WTC11 (cell line): Measurements from ENCODE around the gene ATP9B. TPM values are rescaled to one million over a fixed set of nuclear protein-coding genes. Genes with fewer than 3 reads are reported as not detected.

Experiments used
- ATAC-seq: fragments of 200-7000 bp; cut with Tn5 transposase; 2 replicates; pipeline ENCODE4 v1.10.0; 2021; ENCODE audit warnings: mild to moderate bottlenecking, moderate library complexity
- CTCF ChIA-PET: fragments of 300-600 bp; sonication (Branson Sonifier 250); formaldehyde crosslinking; loops from one replicate; lab custom pipeline; 2021; ENCODE audit warnings: antibody characterized with exemption; lab: Charles Lee
- POLR2A ChIA-PET: fragments of 350-600 bp; sonication (Branson Sonifier 250); formaldehyde crosslinking; loops from one replicate; lab custom pipeline; 2021; ENCODE audit warnings: antibody characterized with exemption; lab: Charles Lee
- DNase-seq: peaks from one replicate; pipeline ENCODE4 v3.0.0; 2021; ENCODE audit warnings: low spot score
- H3K27ac Mint-ChIP-seq: 2 replicates; pipeline ENCODE4 v1.8.0; 2021; ENCODE audit warnings: mixed read lengths
- H3K27me3 Mint-ChIP-seq: 2 replicates; pipeline ENCODE4 v1.8.0; 2021; ENCODE audit warnings: low read depth, mild to moderate bottlenecking, moderate library complexity, mixed read lengths
- H3K36me3 Mint-ChIP-seq: 2 replicates; pipeline ENCODE4 v1.8.0; 2021; ENCODE audit warnings: mixed read lengths
- H3K4me1 Mint-ChIP-seq: 2 replicates; pipeline ENCODE4 v1.8.0; 2022; ENCODE audit warnings: mixed read lengths
- H3K4me3 Mint-ChIP-seq: 2 replicates; pipeline ENCODE4 v1.8.0; 2021; ENCODE audit warnings: mild to moderate bottlenecking, moderate library complexity, mixed read lengths
- H3K9me3 Mint-ChIP-seq: 2 replicates; pipeline ENCODE4 v1.8.0; 2021; ENCODE audit warnings: mixed read lengths
- AFF4 ChIP-seq: sonication (generic); formaldehyde crosslinking; IDR thresholded peaks from 2 replicates; pipeline ENCODE4 v1.8.1; 2023; ENCODE audit warnings: mild to moderate bottlenecking, missing genetic modification reagents, borderline replicate concordance
- AR ChIP-seq: fragments of 250-450 bp; sonication (Bioruptor Pico); IDR thresholded peaks from 2 replicates; pipeline ENCODE4 v1.9.0; 2021; ENCODE audit warnings: mild to moderate bottlenecking
- ATF2 ChIP-seq: sonication (generic); formaldehyde crosslinking; IDR thresholded peaks from 2 replicates; pipeline ENCODE4 v1.8.1; 2022; ENCODE audit warnings: low read depth, missing genetic modification reagents, borderline replicate concordance
- CBFB ChIP-seq: sonication (generic); formaldehyde crosslinking; IDR thresholded peaks from 2 replicates; pipeline ENCODE4 v1.8.1; 2022; ENCODE audit warnings: mild to moderate bottlenecking, low read depth, missing genetic modification reagents
- CREB1 ChIP-seq: sonication (generic); formaldehyde crosslinking; IDR thresholded peaks from 2 replicates; pipeline ENCODE4 v1.8.0; 2023; ENCODE audit warnings: mild to moderate bottlenecking, missing genetic modification reagents
- GABPB1 ChIP-seq: sonication (generic); formaldehyde crosslinking; IDR thresholded peaks from 2 replicates; pipeline ENCODE4 v1.8.1; 2023; ENCODE audit warnings: mild to moderate bottlenecking, missing genetic modification reagents
- MXD4 ChIP-seq: fragments of 250-450 bp; sonication (Bioruptor Pico); IDR thresholded peaks from 2 replicates; pipeline ENCODE4 v1.8.0; 2021; ENCODE audit warnings: mild to moderate bottlenecking, moderate library complexity, borderline replicate concordance
- NFYB ChIP-seq: sonication (generic); formaldehyde crosslinking; conservative IDR thresholded peaks from 2 replicates; pipeline ENCODE4 v1.8.0; 2022; ENCODE audit warnings: low read depth, missing genetic modification reagents
- SOX15 ChIP-seq: fragments of 250-450 bp; sonication (Bioruptor Pico); IDR thresholded peaks from 2 replicates; pipeline ENCODE4 v1.9.0; 2021; ENCODE audit warnings: mild to moderate bottlenecking
- TP53 ChIP-seq: sonication (generic); formaldehyde crosslinking; IDR thresholded peaks from 2 replicates; pipeline ENCODE4 v1.8.1; 2023; ENCODE audit warnings: mild to moderate bottlenecking, missing genetic modification reagents
- ZBTB43 ChIP-seq: sonication (generic); formaldehyde crosslinking; IDR thresholded peaks from 2 replicates; pipeline ENCODE4 v1.8.1; 2023; ENCODE audit warnings: mild to moderate bottlenecking, missing genetic modification reagents
- ZNF219 ChIP-seq: sonication (generic); formaldehyde crosslinking; IDR thresholded peaks from 2 replicates; pipeline ENCODE4 v1.8.0; 2023; ENCODE audit warnings: missing genetic modification reagents, mild to moderate bottlenecking, borderline replicate concordance
- ZNF263 ChIP-seq: sonication (generic); formaldehyde crosslinking; IDR thresholded peaks from 2 replicates; pipeline ENCODE4 v1.8.1; 2022; ENCODE audit warnings: low read depth, mild to moderate bottlenecking, moderate library complexity, missing genetic modification reagents
- ZNF532 ChIP-seq: fragments of 250-450 bp; sonication (Bioruptor Pico); IDR thresholded peaks from 2 replicates; pipeline ENCODE4 v1.9.0; 2021; ENCODE audit warnings: mild to moderate bottlenecking, borderline replicate concordance
- total RNA-seq: library from RNA; stranded (reverse); gene quantifications from 3 replicates; pipeline ENCODE4 v1.2.3, GENCODE V29; 2021

Gene ATP9B
- total RNA-seq, 1 experiment from 2014 or later, result 19.0 TPM

GRCh38 chr18:79133724-79134123 lies 64.5 kb downstream of the ATP9B start:
- no peak for DNase-seq
- no peak for ATAC-seq
- Mint-ChIP-seq H3K4me3 (no peak overlapping the region), H3K9me3 (no peaks in the 10 kb centered on the region), H3K27me3 (no peaks in the 10 kb centered on the region), H3K27ac (no peak overlapping the region), H3K4me1 (peaks cover 7% of the 10 kb centered on the region; the same call in 1 of the 2 replicates), H3K36me3 (no peaks in the 10 kb centered on the region)
- TF ChIP-seq MXD4 (CRISPR knock-in tag), result no peak
- no peak for TF ChIP-seq ZBTB43 (CRISPR knock-in tag)
- no peak for TF ChIP-seq GABPB1 (CRISPR knock-in tag)
- no peak for TF ChIP-seq CREB1 (CRISPR knock-in tag)
- TF ChIP-seq CBFB (CRISPR knock-in tag), result no peak
- TF ChIP-seq SOX15 (CRISPR knock-in tag), result no peak
- TF ChIP-seq ZNF219 (CRISPR knock-in tag), result no peak
- no peak for TF ChIP-seq NFYB (CRISPR knock-in tag)
- no peak for TF ChIP-seq TP53 (CRISPR knock-in tag)
- no peak for TF ChIP-seq AFF4 (CRISPR knock-in tag)
- TF ChIP-seq AR (CRISPR knock-in tag), result no peak
- no peak for TF ChIP-seq ATF2 (CRISPR knock-in tag)
- no peak for TF ChIP-seq ZNF263 (CRISPR knock-in tag)
- no peak for TF ChIP-seq ZNF532 (CRISPR knock-in tag)
- ChIA-PET POLR2A (no interaction called here), CTCF (no interaction called here)
